Activated CD4-positive, alpha-beta T cell treated with anti-CD3 and anti-CD28 coated beads for 24 hours (primary cell): Measurements from ENCODE around the gene MAFG.

Source experiments
- DNase-seq, 2 donors: peaks; one replicate each; pipeline ENCODE4 v3.0.0-alpha.2; 2020; ENCODE audit warnings: low read depth in 2 of 2

MAFG gene

DNA sequence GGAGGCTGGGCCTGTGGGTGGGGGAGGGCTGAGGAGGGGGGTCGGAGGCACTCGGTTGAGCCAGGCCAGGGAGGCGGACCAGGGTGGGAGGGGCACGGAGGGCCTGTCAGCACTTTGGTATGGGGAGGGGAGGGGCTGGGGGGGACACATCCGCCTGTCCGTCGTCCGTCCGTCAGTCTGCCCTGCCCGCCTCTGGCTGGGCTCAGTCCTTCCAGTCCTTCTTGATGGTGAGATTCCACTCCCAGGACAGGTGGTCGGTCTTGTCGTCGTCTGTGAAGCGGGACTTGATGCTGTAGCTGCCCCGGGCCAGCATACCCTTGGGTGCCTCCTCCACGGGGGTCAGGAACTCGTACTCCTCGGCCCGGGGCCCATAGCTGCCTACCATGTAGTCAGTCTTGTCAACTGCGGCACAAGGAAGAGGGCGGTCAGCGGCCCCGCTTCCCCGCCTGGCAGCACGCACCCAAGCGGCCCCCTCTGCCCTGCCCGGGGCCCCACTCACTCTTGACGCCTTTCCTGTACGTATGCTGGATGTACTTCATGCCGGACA, 58.8 kb downstream of the MAFG start:
- DNase-seq: no peak
